ENCODE measurements around the gene SCN4B. TPM values are rescaled to one million over a fixed set of nuclear protein-coding genes. Genes with fewer than 3 reads are reported as not detected.

SCN4B gene
- total RNA-seq, 2 donors from 2014 or later, result 0.15 to 0.20 TPM

DNA sequence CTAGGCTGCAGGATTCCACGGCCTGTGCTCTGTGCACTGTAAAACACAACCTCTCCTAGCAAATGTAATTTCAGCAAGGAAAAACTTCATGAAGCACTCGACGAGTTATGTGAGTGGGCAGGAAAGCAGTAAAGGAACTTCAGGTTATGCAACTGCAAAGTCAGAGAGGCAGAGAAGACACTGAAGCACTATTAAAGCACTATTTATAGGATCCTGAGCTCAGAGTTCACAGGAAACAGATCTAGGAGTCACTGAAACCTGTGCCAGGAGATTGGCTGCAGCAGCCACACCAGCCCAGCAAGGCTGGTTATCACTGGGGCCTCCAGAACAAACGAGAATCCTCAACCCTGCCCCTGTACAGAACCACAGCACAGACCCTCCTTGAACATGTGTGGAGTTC is 68.4 kb downstream of the SCN4B start:
- H3K27ac Mint-ChIP-seq, result no peak overlapping the region

More for the DNA sequence above, 68.4 kb downstream of the SCN4B start:
- Mint-ChIP-seq H3K36me3 (ENCODE audit: low read depth) (peaks cover 2% of the 10 kb centered on the region), H3K27me3 (ENCODE audit: insufficient read depth) (peaks cover 30% of the 10 kb centered on the region), H3K4me3 (no peak overlapping the region), H3K4me1 (peaks cover 9% of the 10 kb centered on the region), H3K9me3 (peaks cover 19% of the 10 kb centered on the region)
- TF ChIP-seq, protein P1, sequence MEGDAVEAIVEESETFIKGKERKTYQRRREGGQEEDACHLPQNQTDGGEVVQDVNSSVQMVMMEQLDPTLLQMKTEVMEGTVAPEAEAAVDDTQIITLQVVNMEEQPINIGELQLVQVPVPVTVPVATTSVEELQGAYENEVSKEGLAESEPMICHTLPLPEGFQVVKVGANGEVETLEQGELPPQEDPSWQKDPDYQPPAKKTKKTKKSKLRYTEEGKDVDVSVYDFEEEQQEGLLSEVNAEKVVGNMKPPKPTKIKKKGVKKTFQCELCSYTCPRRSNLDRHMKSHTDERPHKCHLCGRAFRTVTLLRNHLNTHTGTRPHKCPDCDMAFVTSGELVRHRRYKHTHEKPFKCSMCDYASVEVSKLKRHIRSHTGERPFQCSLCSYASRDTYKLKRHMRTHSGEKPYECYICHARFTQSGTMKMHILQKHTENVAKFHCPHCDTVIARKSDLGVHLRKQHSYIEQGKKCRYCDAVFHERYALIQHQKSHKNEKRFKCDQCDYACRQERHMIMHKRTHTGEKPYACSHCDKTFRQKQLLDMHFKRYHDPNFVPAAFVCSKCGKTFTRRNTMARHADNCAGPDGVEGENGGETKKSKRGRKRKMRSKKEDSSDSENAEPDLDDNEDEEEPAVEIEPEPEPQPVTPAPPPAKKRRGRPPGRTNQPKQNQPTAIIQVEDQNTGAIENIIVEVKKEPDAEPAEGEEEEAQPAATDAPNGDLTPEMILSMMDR (conservative IDR thresholded peaks at IDR 0.05), result no peak
- Histone ChIP-seq H3K9ac (ENCODE audit: extremely low read depth, low read length, poor library complexity, severe bottlenecking) (no peak overlapping the region), H3K9me3 (ENCODE audit: control insufficient read depth, low read length) (peaks cover 8% of the 10 kb centered on the region), H3K27me3 (ENCODE audit: control insufficient read depth, insufficient read depth, low read length, poor library complexity, severe bottlenecking) (no peaks in the 10 kb centered on the region), H3K36me3 (ENCODE audit: control insufficient read depth, insufficient read depth, low read length) (no peaks in the 10 kb centered on the region), H3K4me3 (ENCODE audit: low read length) (no peak overlapping the region), H3K4me1 (ENCODE audit: control insufficient read depth, insufficient read depth, low read length) (no peaks in the 10 kb centered on the region), H3K27ac (ENCODE audit: low read depth, low read length) (no peak overlapping the region)
- WGBS, 2 experiments (ENCODE audit: insufficient coverage in 1 of 2, insufficient read length in 1 of 2), result 85 to 90% methylated on average over 3 to 4 of the region's 4 CpGs
- DNase-seq, result no peak

Other genes with a start within 250 kb of the SCN4B start
- gene TMPRSS13, start 223.4 kb downstream of the SCN4B start, total RNA-seq, result 1 to 10 TPM; 2.5 to 6.4 TPM
- gene IL10RA, start 166.4 kb downstream of the SCN4B start, total RNA-seq, result under 1 TPM; 0.46 to 0.51 TPM
- not detected for gene TMPRSS4, start 75.7 kb downstream of the SCN4B start, total RNA-seq
- not detected for gene SMIM35, start 65.9 kb downstream of the SCN4B start, total RNA-seq
- under 1 TPM; 0.11 to 0.20 TPM for gene SCN2B, start 23.8 kb upstream of the SCN4B start, total RNA-seq
- under 1 TPM; 0.40 to 0.55 TPM for gene JAML, start 72.2 kb upstream of the SCN4B start, total RNA-seq
- 1 to 10 TPM; 4.1 to 5.7 TPM for gene MPZL3, start 99.5 kb upstream of the SCN4B start, total RNA-seq
- 1 to 10 TPM; 3.2 to 4.4 TPM for gene MPZL2, start 111.5 kb upstream of the SCN4B start, total RNA-seq
- under 1 TPM in 1 of 2 donors, not detected in 1; 0.29 TPM for gene CD3E, start 151.9 kb upstream of the SCN4B start, total RNA-seq
- under 1 TPM in 1 of 2 donors, not detected in 1; 0.92 TPM for gene CD3D, start 189.9 kb upstream of the SCN4B start, total RNA-seq
- gene CD3G, start 191.5 kb upstream of the SCN4B start, total RNA-seq, result not detected
- gene UBE4A, start 206.8 kb upstream of the SCN4B start, total RNA-seq, result 10 to 100 TPM; 39.6 to 42.6 TPM
- 100 to 1,000 TPM; 214 to 283 TPM for gene ATP5MG, start 248.8 kb upstream of the SCN4B start, total RNA-seq